Upper lobe of left lung (tissue), 4 donors: Measurements from ENCODE around the gene IKZF5.

Experiments used
- EP300 ChIP-seq, 4 donors: sonication (generic); formaldehyde crosslinking; IDR thresholded peaks; one replicate each; pipeline ENCODE4 v1.5.1; 2017; ENCODE audit warnings: antibody characterized with exemption in 4 of 4, control low read depth in 2 of 4
- POLR2A ChIP-seq, 4 donors: fragments of 450-650 bp; IDR thresholded peaks; one replicate each; pipeline ENCODE4 v1.5.1; 2016 to 2017; ENCODE audit warnings: antibody characterized with exemption in 4 of 4, mild to moderate bottlenecking in 2 of 4
- TF ChIP-seq, protein P1 (sequence below), 6 experiments: fragments of 450-650 bp in 4 of 6; fragments of 200-600 bp in 2 of 6; sonication (generic) in 2 of 6; IDR thresholded peaks; one replicate each; pipeline ENCODE4 v1.5.1; 2016 to 2019; ENCODE audit warnings: antibody characterized with exemption in 6 of 6

DNA sequence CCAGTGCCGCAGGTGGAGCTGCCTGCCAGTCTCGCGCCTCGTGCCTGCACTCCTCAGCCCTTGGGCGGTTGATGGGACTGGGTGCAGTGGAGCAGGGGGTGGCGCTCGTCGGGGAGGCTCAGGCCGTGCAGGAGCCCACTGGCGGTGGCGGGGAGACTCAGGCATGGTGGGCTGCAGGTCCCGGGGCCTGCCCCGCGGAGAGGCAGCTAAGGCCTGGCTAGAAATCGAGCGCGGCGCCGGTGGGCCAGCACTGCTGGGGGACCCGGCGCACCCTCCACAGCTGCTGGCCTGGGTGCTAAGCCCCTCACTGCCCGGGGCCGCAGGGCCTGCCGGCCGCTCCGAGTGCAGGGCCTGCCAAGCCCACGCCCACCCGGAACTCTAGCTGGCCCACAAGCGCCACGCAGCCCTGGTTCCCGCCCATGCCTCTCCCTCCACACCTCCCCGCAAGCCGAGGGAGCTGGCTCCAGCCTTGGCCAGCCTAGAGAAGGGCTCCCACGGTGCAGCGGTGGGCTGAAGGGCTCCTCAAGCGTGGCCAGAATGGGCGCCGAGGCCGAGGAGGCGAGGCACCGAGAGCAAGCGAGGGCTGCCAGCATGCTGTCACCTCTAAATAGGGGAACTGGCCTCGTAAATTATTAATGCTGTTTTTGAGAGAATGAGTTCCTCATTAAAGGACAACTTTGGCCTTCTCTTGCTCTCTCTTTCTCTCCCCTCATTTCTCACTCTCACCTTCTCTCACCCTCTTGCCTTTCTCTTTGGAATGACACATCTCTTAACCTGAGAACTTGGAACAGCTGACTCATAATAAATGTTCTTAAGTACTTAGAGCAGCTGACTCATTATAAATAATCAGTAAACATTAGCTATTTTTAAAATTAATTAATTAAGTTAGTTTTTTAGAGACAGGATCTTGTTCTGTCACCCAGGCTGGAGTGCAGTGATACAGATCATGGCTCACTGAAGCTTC, 5.1 kb upstream of the IKZF5 start:
- TF ChIP-seq, protein P1, sequence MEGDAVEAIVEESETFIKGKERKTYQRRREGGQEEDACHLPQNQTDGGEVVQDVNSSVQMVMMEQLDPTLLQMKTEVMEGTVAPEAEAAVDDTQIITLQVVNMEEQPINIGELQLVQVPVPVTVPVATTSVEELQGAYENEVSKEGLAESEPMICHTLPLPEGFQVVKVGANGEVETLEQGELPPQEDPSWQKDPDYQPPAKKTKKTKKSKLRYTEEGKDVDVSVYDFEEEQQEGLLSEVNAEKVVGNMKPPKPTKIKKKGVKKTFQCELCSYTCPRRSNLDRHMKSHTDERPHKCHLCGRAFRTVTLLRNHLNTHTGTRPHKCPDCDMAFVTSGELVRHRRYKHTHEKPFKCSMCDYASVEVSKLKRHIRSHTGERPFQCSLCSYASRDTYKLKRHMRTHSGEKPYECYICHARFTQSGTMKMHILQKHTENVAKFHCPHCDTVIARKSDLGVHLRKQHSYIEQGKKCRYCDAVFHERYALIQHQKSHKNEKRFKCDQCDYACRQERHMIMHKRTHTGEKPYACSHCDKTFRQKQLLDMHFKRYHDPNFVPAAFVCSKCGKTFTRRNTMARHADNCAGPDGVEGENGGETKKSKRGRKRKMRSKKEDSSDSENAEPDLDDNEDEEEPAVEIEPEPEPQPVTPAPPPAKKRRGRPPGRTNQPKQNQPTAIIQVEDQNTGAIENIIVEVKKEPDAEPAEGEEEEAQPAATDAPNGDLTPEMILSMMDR (IDR thresholded peaks at IDR 0.05): no peak
- TF ChIP-seq POLR2A (IDR thresholded peaks at IDR 0.05) (no peak), EP300 (IDR thresholded peaks at IDR 0.05) (no peak)
